HepG2 (cell line): ENCODE measurements around the gene TRMT10C. TPM values are rescaled to one million over a fixed set of nuclear protein-coding genes. Genes with fewer than 3 reads are reported as not detected.
A peak's percentile ranks its signal among the peaks of the same experiment; 100 is the strongest.

Experiments
- ATF7-NPFF ChIP-seq: sonication (generic); formaldehyde crosslinking; IDR thresholded peaks from 2 replicates; pipeline ENCODE4 v1.8.1; 2023; ENCODE audit warnings: mild to moderate bottlenecking, low read depth, missing genetic modification reagents, moderate library complexity
- EHMT2 ChIP-seq: fragments of 200-600 bp; sonication (generic); IDR thresholded peaks from 2 replicates; pipeline ENCODE4 v1.7.0; 2017; ENCODE audit warnings: antibody characterized with exemption, low read depth, low read length, borderline replicate concordance
- HES4 ChIP-seq: sonication (generic); formaldehyde crosslinking; IDR thresholded peaks from 2 replicates; pipeline ENCODE4 v1.9.0; 2021; ENCODE audit warnings: mild to moderate bottlenecking, missing genetic modification reagents, borderline replicate concordance
- HIVEP1 ChIP-seq: sonication (generic); formaldehyde crosslinking; IDR thresholded peaks from 2 replicates; pipeline ENCODE4 v1.4.0; 2020; ENCODE audit warnings: mild to moderate bottlenecking, missing genetic modification reagents
- HNF4A ChIP-seq: sonication (generic); formaldehyde crosslinking; IDR thresholded peaks from 2 replicates; pipeline ENCODE4 v1.4.0; 2020; ENCODE audit warnings: missing genetic modification reagents
- JUNB ChIP-seq: sonication (generic); formaldehyde crosslinking; IDR thresholded peaks from 2 replicates; pipeline ENCODE4 v1.8.0; 2022; ENCODE audit warnings: missing genetic modification reagents, mild to moderate bottlenecking, borderline replicate concordance
- KAT8 ChIP-seq: IDR thresholded peaks from 2 replicates; pipeline ENCODE4 v1.6.1; 2016; ENCODE audit warnings: missing genetic modification reagents, missing compliant biosample characterization
- KDM5B ChIP-seq: sonication (generic); formaldehyde crosslinking; IDR thresholded peaks from 2 replicates; pipeline ENCODE4 v1.4.0; 2020; ENCODE audit warnings: missing genetic modification reagents, mild to moderate bottlenecking, borderline replicate concordance
- TOPORS ChIP-seq: sonication (generic); formaldehyde crosslinking; IDR thresholded peaks from 2 replicates; pipeline ENCODE4 v1.8.0; 2023; ENCODE audit warnings: mild to moderate bottlenecking, missing genetic modification reagents
- ZFP41 ChIP-seq: sonication (generic); formaldehyde crosslinking; IDR thresholded peaks from 2 replicates; pipeline ENCODE4 v1.4.0; 2020; ENCODE audit warnings: mild to moderate bottlenecking, missing genetic modification reagents, borderline replicate concordance
- ZNF101 ChIP-seq: sonication (generic); formaldehyde crosslinking; IDR thresholded peaks from 2 replicates; pipeline ENCODE4 v1.4.0; 2020; ENCODE audit warnings: mild to moderate bottlenecking, low read depth, missing genetic modification reagents, borderline replicate concordance
- ZNF282 ChIP-seq: fragments of 450-650 bp; IDR thresholded peaks from 2 replicates; pipeline ENCODE4 v1.6.1; 2018; ENCODE audit not compliant: partially characterized antibody
- ZNF343 ChIP-seq: sonication (generic); formaldehyde crosslinking; IDR thresholded peaks from 2 replicates; pipeline ENCODE4 v1.4.0; 2020; ENCODE audit warnings: mild to moderate bottlenecking, missing genetic modification reagents
- ZNF839 ChIP-seq: sonication (generic); formaldehyde crosslinking; IDR thresholded peaks from 2 replicates; pipeline ENCODE4 v1.4.0; 2020; ENCODE audit warnings: missing genetic modification reagents, mild to moderate bottlenecking, borderline replicate concordance
- polyA plus RNA-seq, 8 experiments: library from polyadenylated mRNA; depleted of rRNA in 3 of 8; stranded (reverse) in 7 of 8; unstranded in 1 of 8; fragments of >200 nt; fragmentation: Illumina TruSeq in 4 of 8; extraction: Trizol in 4 of 8; gene quantifications; 2 replicates each; pipeline versions ENCODE4 v1.2.1 to v1.2.3, GENCODE V29; 2011 to 2016; ENCODE audit warnings: low read depth in 4 of 8, missing spikeins in 1 of 8, mixed read lengths in 1 of 8; ENCODE audit not compliant: insufficient read depth in 1 of 8
- total RNA-seq, 5 experiments: library from RNA; depleted of rRNA; stranded (reverse); fragments of >200 nt; fragmentation: Illumina TruSeq; extraction: Trizol; gene quantifications; 2 replicates each; pipeline ENCODE4 v1.2.3, GENCODE V29; 2016; ENCODE audit warnings: low read depth in 1 of 5
- TF ChIP-seq, protein P1 (sequence below): sonication (generic); formaldehyde crosslinking; IDR thresholded peaks from 2 replicates; pipeline ENCODE4 v1.4.0; 2020; ENCODE audit warnings: mild to moderate bottlenecking, missing genetic modification reagents
- TF ChIP-seq, protein P2 (sequence below): sonication (generic); formaldehyde crosslinking; IDR thresholded peaks from 2 replicates; pipeline ENCODE4 v1.4.0; 2020; ENCODE audit warnings: missing genetic modification reagents, mild to moderate bottlenecking, borderline replicate concordance
- TF ChIP-seq, protein P3 (sequence below): sonication (generic); formaldehyde crosslinking; IDR thresholded peaks from 2 replicates; pipeline ENCODE4 v1.8.0; 2022; ENCODE audit warnings: mild to moderate bottlenecking, missing genetic modification reagents
- TF ChIP-seq, protein P4 (sequence below): sonication (generic); formaldehyde crosslinking; IDR thresholded peaks from 2 replicates; pipeline ENCODE4 v1.5.0; 2020; ENCODE audit warnings: missing genetic modification reagents
- TF ChIP-seq, protein P5 (sequence below): sonication (generic); formaldehyde crosslinking; IDR thresholded peaks from 2 replicates; pipeline ENCODE4 v1.4.0; 2020; ENCODE audit warnings: missing genetic modification reagents, low read depth, mild to moderate bottlenecking, borderline replicate concordance

Gene TRMT10C
- total and polyA plus RNA-seq, 2 of the 13 experiments (the other 11 are each of a cell fraction or from before 2014, with no cell fraction given), result 10.8 to 39.2 TPM

DNA sequence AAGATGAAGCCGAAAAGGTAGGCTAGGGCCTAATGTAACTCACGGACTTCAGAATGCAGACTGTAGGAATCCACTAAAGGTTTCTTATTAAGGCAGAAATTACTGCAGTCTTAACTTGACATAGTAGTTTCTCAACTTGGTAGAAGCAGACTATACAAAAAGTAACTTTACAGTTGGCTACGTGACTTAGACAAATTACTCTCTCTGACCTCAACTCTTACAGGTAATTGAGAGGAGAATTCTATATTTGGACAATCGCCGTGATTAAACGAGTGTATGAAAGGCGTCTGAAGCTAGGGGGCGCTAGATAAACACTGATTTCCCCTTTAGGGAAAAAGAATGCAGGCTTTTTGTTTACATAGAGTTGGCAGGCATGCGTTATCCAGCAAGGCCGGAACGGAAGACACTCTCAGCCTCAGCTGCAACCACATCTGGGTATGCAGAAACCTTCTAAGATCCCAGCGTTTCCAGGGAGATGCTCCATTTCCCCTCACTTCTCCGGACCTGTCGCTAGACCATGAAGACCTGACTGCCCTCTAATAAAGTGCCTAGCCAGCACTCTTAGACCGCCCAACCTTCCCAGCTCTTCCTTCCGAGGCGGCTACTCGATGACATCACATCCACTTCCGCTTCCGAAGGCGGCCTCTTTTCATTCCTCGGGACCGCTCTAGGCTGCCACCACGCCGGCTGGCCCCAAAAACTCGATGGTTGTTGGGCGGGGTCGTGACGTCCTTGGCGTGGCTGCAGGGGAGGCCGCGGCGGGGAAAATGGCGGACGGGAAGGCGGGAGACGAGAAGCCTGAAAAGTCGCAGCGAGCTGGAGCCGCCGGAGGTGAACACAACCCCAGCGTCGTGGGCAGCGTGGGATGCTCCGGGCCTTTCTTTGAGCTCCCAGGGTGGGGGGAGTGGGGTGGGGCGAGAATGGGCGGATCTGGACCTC, 12.1 kb downstream of the TRMT10C start, which contains the start of gene PCNP (continued):
- TF ChIP-seq, protein P1, sequence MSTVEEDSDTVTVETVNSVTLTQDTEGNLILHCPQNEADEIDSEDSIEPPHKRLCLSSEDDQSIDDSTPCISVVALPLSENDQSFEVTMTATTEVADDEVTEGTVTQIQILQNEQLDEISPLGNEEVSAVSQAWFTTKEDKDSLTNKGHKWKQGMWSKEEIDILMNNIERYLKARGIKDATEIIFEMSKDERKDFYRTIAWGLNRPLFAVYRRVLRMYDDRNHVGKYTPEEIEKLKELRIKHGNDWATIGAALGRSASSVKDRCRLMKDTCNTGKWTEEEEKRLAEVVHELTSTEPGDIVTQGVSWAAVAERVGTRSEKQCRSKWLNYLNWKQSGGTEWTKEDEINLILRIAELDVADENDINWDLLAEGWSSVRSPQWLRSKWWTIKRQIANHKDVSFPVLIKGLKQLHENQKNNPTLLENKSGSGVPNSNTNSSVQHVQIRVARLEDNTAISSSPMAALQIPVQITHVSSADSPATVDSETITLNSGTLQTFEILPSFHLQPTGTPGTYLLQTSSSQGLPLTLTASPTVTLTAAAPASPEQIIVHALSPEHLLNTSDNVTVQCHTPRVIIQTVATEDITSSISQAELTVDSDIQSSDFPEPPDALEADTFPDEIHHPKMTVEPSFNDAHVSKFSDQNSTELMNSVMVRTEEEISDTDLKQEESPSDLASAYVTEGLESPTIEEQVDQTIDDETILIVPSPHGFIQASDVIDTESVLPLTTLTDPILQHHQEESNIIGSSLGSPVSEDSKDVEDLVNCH (CRISPR knock-in tag), result no peak
- TF ChIP-seq, protein P2, sequence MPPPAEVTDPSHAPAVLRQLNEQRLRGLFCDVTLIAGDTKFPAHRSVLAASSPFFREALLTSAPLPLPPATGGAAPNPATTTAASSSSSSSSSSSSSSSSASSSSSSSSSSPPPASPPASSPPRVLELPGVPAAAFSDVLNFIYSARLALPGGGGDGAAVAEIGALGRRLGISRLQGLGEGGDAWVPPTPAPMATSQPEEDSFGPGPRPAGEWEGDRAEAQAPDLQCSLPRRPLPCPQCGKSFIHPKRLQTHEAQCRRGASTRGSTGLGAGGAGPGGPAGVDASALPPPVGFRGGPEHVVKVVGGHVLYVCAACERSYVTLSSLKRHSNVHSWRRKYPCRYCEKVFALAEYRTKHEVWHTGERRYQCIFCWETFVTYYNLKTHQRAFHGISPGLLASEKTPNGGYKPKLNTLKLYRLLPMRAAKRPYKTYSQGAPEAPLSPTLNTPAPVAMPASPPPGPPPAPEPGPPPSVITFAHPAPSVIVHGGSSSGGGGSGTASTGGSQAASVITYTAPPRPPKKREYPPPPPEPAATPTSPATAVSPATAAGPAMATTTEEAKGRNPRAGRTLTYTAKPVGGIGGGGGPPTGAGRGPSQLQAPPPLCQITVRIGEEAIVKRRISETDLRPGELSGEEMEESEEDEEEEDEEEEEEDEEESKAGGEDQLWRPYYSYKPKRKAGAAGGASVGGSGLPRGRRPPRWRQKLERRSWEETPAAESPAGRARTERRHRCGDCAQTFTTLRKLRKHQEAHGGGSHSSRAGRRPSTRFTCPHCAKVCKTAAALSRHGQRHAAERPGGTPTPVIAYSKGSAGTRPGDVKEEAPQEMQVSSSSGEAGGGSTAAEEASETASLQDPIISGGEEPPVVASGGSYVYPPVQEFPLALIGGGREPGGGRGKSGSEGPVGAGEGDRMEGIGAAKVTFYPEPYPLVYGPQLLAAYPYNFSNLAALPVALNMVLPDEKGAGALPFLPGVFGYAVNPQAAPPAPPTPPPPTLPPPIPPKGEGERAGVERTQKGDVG (CRISPR knock-in tag), result 0 out of 2 replicates have a peak, but pooled peaks have one; percentile 87
- TF ChIP-seq HIVEP1 (CRISPR knock-in tag), result peak; percentile 93
- TF ChIP-seq KAT8, result peak; percentile 97
- TF ChIP-seq HNF4A (CRISPR knock-in tag), result no peak
- 0 out of 2 replicates have a peak, but pooled peaks have one; percentile 60 for TF ChIP-seq TOPORS
- TF ChIP-seq KDM5B (CRISPR knock-in tag), result no peak; the same call in 1 of the 2 replicates
- TF ChIP-seq JUNB (CRISPR knock-in tag), result no peak
- TF ChIP-seq, protein P3, sequence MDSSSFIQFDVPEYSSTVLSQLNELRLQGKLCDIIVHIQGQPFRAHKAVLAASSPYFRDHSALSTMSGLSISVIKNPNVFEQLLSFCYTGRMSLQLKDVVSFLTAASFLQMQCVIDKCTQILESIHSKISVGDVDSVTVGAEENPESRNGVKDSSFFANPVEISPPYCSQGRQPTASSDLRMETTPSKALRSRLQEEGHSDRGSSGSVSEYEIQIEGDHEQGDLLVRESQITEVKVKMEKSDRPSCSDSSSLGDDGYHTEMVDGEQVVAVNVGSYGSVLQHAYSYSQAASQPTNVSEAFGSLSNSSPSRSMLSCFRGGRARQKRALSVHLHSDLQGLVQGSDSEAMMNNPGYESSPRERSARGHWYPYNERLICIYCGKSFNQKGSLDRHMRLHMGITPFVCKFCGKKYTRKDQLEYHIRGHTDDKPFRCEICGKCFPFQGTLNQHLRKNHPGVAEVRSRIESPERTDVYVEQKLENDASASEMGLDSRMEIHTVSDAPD, result peak; percentile 65; the same call in 1 of the 2 replicates
- TF ChIP-seq EHMT2, result peak; percentile 83; the same call in 1 of the 2 replicates
- TF ChIP-seq ZNF343, result no peak
- no peak for TF ChIP-seq ATF7-NPFF
- TF ChIP-seq ZNF101, result no peak
- TF ChIP-seq ZNF839, result no peak
- no peak for TF ChIP-seq ZNF282
- TF ChIP-seq ZFP41 (CRISPR knock-in tag), result no peak
- TF ChIP-seq, protein P4, sequence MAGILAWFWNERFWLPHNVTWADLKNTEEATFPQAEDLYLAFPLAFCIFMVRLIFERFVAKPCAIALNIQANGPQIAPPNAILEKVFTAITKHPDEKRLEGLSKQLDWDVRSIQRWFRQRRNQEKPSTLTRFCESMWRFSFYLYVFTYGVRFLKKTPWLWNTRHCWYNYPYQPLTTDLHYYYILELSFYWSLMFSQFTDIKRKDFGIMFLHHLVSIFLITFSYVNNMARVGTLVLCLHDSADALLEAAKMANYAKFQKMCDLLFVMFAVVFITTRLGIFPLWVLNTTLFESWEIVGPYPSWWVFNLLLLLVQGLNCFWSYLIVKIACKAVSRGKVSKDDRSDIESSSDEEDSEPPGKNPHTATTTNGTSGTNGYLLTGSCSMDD (CRISPR knock-in tag), result no peak
- TF ChIP-seq, protein P5, sequence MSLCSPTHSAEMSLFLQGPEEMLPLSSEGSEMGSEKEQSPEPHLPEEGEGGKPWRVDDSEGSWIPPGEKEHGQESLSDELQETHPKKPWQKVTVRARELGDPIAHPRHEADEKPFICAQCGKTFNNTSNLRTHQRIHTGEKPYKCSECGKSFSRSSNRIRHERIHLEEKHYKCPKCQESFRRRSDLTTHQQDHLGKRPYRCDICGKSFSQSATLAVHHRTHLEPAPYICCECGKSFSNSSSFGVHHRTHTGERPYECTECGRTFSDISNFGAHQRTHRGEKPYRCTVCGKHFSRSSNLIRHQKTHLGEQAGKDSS (CRISPR knock-in tag), result no peak; the same call in 1 of the 2 replicates
- no peak for TF ChIP-seq HES4 (CRISPR knock-in tag)
